Duodenal mucosa (tissue), 2 donors: ENCODE results near the gene TRPM1.

Source experiments
- H3K27ac ChIP-seq: one replicate; pipeline ENCODE4 v1.7.0; 2013; ENCODE audit warnings: low read depth, low read length
- H3K27me3 ChIP-seq, 2 donors: one replicate each; pipeline ENCODE4 v1.7.0; 2013; ENCODE audit warnings: low read length in 2 of 2, control low read depth in 1 of 2; ENCODE audit not compliant: insufficient read depth in 2 of 2, control insufficient read depth in 1 of 2
- H3K36me3 ChIP-seq, 2 donors: one replicate each; pipeline ENCODE4 v1.7.0; 2013; ENCODE audit warnings: low read length in 2 of 2, control low read depth in 1 of 2; ENCODE audit not compliant: insufficient read depth in 2 of 2, control insufficient read depth in 1 of 2
- H3K4me1 ChIP-seq, 2 donors: one replicate each; pipeline ENCODE4 v1.7.0; 2013; ENCODE audit warnings: low read length in 2 of 2, control low read depth in 1 of 2; ENCODE audit not compliant: insufficient read depth in 2 of 2, control insufficient read depth in 1 of 2
- H3K4me3 ChIP-seq, 2 donors: one replicate each; pipeline ENCODE4 v1.7.0; 2013; ENCODE audit warnings: low read length in 2 of 2, low read depth in 1 of 2
- H3K9ac ChIP-seq, 2 donors: one replicate each; pipeline ENCODE4 v1.7.0; 2013; ENCODE audit warnings: low read length in 2 of 2, low read depth in 1 of 2
- H3K9me3 ChIP-seq, 2 donors: one replicate each; pipeline ENCODE4 v1.7.0; 2013; ENCODE audit warnings: low read length in 2 of 2, control low read depth in 1 of 2; ENCODE audit not compliant: control insufficient read depth in 1 of 2

Gene TRPM1

GRCh38 chr15:31136607-31137328 lies 35.2 kb upstream of the TRPM1 start:
- Histone ChIP-seq H3K27ac (no peak overlapping the region), H3K27me3 (no peaks in the 10 kb centered on the region), H3K36me3 (no peaks in the 10 kb centered on the region), H3K4me3 (no peak overlapping the region), H3K4me1 (no peaks in the 10 kb centered on the region), H3K9ac (no peak overlapping the region), H3K9me3 (no peaks in the 10 kb centered on the region)

DNA sequence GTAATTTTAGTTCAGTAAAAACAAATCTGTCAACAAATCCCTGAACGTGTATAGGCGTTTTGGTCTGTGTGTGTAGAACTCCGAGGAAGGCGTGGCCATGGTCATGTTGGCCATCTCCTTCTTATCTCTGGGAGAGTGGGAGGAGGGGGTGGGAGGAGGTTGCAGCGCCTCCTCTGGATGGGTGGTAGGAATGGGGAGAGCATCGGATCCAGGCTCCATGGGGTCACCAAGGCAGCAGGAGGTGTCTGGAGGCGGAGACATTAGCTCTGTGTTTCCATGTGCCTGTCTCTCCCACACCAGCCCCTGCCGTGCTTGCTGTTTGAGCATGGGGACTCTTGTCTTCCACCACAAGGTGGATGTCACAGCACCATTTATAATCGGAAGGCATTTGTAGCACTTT lies 34.5 kb upstream of the TRPM1 start:
- Histone ChIP-seq H3K36me3 (no peaks in the 10 kb centered on the region), H3K9ac (no peak overlapping the region), H3K27ac (no peak overlapping the region), H3K9me3 (no peaks in the 10 kb centered on the region), H3K27me3 (no peaks in the 10 kb centered on the region), H3K4me1 (no peaks in the 10 kb centered on the region), H3K4me3 (no peak overlapping the region)

- Histone ChIP-seq H3K4me1 (no peaks in the 10 kb centered on the region), H3K27ac (no peak overlapping the region), H3K36me3 (no peaks in the 10 kb centered on the region), H3K9ac (no peak overlapping the region), H3K9me3 (no peaks in the 10 kb centered on the region), H3K4me3 (no peak overlapping the region), H3K27me3 (no peaks in the 10 kb centered on the region)
Measured at GRCh38 chr15:31135523-31135922, 34.0 kb upstream of the TRPM1 start.

DNA sequence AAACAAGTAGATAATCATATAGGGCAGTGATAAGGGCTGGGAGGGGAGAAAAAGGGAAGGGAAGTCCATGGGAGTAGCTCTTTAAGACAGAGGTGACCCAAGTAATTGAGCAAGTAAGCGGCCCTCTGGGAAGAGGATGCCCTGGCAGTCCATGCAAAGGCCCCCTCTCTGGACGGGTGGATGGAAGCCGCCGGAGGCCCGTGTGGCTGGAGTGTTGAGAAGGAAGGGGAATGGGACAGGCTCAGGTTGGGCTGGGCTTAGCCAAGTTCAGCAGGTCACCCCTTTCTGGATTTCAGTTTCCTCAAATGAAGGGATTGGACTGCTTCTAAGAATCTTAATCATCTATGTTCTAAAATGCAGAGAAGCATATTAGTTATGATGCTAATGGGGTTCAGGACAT lies 32.4 kb upstream of the TRPM1 start:
- H3K36me3 ChIP-seq = no peaks in the 10 kb centered on the region
- H3K27me3 ChIP-seq = no peaks in the 10 kb centered on the region
- H3K27ac ChIP-seq = no peak overlapping the region
- no peak overlapping the region for H3K9ac ChIP-seq
- no peaks in the 10 kb centered on the region for H3K9me3 ChIP-seq
- no peak overlapping the region for H3K4me3 ChIP-seq
- peaks cover 0 to 8% of the 10 kb centered on the region in 2 donors for H3K4me1 ChIP-seq

- Histone ChIP-seq H3K27ac (no peak overlapping the region), H3K4me3 (no peak overlapping the region), H3K27me3 (no peaks in the 10 kb centered on the region), H3K9me3 (no peaks in the 10 kb centered on the region), H3K4me1 (peaks cover 0 to 9% of the 10 kb centered on the region in 2 donors), H3K9ac (no peak overlapping the region), H3K36me3 (no peaks in the 10 kb centered on the region)
Measured at GRCh38 chr15:31131853-31132375, 30.4 kb upstream of the TRPM1 start.

DNA sequence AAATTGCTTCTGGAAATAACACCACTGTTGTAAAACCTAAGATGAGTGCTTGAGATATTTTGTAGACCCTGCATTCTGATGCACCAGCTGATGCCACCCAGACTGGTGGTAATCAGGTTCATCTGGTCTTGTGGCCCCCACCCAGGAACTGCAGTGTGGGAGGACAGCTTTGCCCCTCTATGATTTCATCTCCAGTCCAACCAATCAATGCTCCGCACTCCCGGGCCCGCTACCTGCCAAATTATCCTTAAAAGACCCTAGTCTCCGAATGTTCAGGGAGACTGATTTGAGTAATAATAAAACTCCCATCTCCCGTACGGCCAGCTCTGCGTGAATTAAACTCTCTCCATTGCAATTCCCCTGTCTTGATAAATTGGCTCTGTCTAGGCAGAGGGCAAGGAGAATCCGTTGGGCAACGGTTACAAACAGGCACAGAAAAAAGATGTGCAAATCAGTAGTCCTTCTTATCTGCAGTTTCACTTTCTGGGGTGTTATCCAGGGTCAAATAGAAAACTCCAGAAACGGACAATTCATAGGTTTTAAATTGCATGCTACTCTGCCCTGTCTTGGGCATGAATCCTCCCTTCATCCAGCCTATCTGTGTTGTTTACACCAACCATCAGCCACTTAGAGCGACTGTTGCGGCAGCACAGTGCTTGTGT lies 29.2 kb upstream of the TRPM1 start:
- H3K4me1 ChIP-seq = peaks cover 0 to 9% of the 10 kb centered on the region in 2 donors
- H3K9ac ChIP-seq = no peak overlapping the region
- H3K27me3 ChIP-seq = no peaks in the 10 kb centered on the region
- no peaks in the 10 kb centered on the region for H3K9me3 ChIP-seq
- H3K27ac ChIP-seq = no peak overlapping the region
- no peak overlapping the region for H3K4me3 ChIP-seq
- H3K36me3 ChIP-seq = no peaks in the 10 kb centered on the region

DNA sequence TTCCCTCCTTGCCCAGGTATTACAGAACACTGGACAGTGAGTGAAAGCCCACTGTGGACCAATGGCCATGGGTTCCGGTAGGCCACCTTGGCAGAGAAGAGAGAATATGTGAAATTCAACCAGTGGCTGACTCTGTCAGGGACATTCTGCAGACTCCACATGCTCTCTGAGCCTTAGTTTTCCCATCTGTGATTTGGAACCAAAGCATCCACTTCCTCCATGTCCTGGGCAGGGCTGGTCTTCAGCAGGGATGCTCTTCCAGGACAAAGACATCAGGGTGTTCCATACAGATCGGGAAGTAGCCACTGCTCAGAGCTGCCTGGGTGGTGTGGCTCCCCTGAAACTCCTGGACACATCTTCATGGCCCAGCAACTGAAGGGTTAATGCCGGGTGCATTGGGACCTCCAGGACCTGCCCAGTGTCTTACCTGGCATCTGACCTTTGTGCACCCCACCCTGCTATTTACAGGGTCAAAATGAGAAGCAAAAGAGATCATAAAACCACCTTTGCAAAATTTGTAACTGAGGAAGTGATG lies 28.3 kb upstream of the TRPM1 start:
- no peak overlapping the region for H3K27ac ChIP-seq
- no peaks in the 10 kb centered on the region for H3K36me3 ChIP-seq
- no peaks in the 10 kb centered on the region for H3K9me3 ChIP-seq
- H3K9ac ChIP-seq = no peak overlapping the region
- no peaks in the 10 kb centered on the region for H3K27me3 ChIP-seq
- no peak overlapping the region for H3K4me3 ChIP-seq
- H3K4me1 ChIP-seq = peaks cover 0 to 9% of the 10 kb centered on the region in 2 donors

DNA sequence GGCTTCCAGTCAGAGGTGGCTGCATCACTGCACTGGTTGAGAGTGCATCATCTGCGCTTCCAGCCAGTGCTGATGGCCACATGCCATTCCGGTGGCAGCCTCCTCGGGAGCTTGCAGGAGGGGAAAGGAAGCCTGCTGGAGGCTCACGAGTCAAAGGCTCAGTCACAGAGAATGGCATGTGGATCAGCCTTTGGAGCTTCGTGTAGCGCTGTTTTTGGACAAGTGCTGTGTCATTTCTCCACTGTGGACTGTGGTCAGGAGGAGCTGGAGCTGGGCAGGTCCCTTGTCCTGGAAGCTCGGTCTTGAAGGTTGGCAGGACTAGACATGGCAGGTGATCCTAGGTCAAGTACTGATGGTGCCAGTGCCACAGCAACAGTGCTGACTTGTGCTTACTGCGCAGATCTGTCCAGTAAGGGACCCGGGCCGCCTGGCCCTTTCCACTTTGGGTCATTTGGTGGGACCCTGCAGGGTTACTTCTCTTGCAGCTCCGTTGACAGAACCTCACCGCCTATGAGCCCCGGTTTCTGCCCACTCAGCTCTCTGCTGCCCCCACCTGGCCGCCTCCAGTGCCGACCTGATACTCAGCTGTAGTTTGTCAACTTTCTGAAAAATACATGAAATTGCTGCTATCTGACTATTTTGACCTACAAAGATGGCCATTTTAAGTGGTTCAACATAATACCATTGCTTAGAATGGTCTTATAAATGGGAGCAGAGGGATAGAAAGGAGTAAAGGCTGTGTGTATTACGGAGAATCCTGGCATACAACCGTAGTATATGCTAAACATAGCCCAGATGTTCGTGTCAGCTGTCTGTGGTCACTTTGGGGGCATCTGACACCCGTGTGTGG lies 27.6 kb upstream of the TRPM1 start:
- Histone ChIP-seq H3K4me1 (peaks cover 0 to 9% of the 10 kb centered on the region in 2 donors), H3K27me3 (no peaks in the 10 kb centered on the region), H3K9me3 (no peaks in the 10 kb centered on the region), H3K9ac (no peak overlapping the region), H3K27ac (no peak overlapping the region), H3K36me3 (no peaks in the 10 kb centered on the region), H3K4me3 (peak overlapping the region in 1 of 2 donors; percentile 37)

GRCh38 chr15:31128477-31128876 lies 27.0 kb upstream of the TRPM1 start:
- Histone ChIP-seq H3K4me1 (peaks cover 0 to 9% of the 10 kb centered on the region in 2 donors), H3K9ac (no peak overlapping the region), H3K27ac (no peak overlapping the region), H3K27me3 (no peaks in the 10 kb centered on the region), H3K4me3 (no peak overlapping the region), H3K9me3 (no peaks in the 10 kb centered on the region), H3K36me3 (no peaks in the 10 kb centered on the region)
